Uterus (tissue), 4 donors: ENCODE measurements around the gene LTBP2. TPM values are rescaled to one million over a fixed set of nuclear protein-coding genes. Genes with fewer than 3 reads are reported as not detected.
A peak's percentile ranks its signal among the peaks of the same experiment; 100 is the strongest.

Experiments used
- DNase-seq, 2 donors: peaks; one replicate each; pipeline ENCODE4 v3.0.0-alpha.2; 2019 to 2020
- H3K27ac ChIP-seq, 2 donors: fragments of 200-600 bp; sonication (generic); 1 replicate in 1 of 2; 2 replicates in 1 of 2; pipeline ENCODE4 v1.5.1; 2016 to 2018
- H3K27me3 ChIP-seq, 2 donors: fragments of 200-600 bp; sonication (generic); one replicate each; pipeline ENCODE4 v1.5.1; 2018 to 2019; ENCODE audit warnings: control low read depth in 1 of 2
- H3K36me3 ChIP-seq, 2 donors: fragments of 200-600 bp; sonication (generic); one replicate each; pipeline ENCODE4 v1.5.1; 2019; ENCODE audit warnings: control low read depth in 1 of 2
- H3K4me1 ChIP-seq, 2 donors: fragments of 200-600 bp; sonication (generic); one replicate each; pipeline ENCODE4 v1.5.1; 2018 to 2019; ENCODE audit warnings: control low read depth in 1 of 2
- H3K4me3 ChIP-seq, 2 donors: fragments of 200-600 bp; sonication (generic); 1 replicate in 1 of 2; 2 replicates in 1 of 2; pipeline ENCODE4 v1.5.1; 2018 to 2019; ENCODE audit warnings: mild to moderate bottlenecking in 1 of 2
- H3K9me3 ChIP-seq, 2 donors: fragments of 200-600 bp; sonication (generic); one replicate each; pipeline ENCODE4 v1.5.1; 2019; ENCODE audit warnings: control low read depth in 1 of 2
- POLR2A ChIP-seq, 2 donors: fragments of 450-650 bp; IDR thresholded peaks; one replicate each; pipeline ENCODE4 v1.6.1; 2016; ENCODE audit warnings: antibody characterized with exemption in 2 of 2, mild to moderate bottlenecking in 1 of 2, moderate library complexity in 1 of 2
- intact Hi-C: fragments of 100-400 bp; cut with DNase I; formaldehyde crosslinking; loops from one replicate; pipeline ENCODE4 v1.15.1; 2023; ENCODE audit warnings: low total_unique reads
- total RNA-seq, 4 donors: library from RNA; depleted of rRNA in 3 of 4; stranded (reverse); fragments of >200 nt in 3 of 4; gene quantifications; one replicate each; pipeline versions ENCODE4 v1.1.0 to v1.2.4, GENCODE V29; 2014 to 2023
- TF ChIP-seq, protein P1 (sequence below), 4 experiments: fragments of 200-600 bp in 2 of 4; fragments of 450-650 bp in 2 of 4; sonication (generic) in 2 of 4; IDR thresholded peaks; one replicate each; pipeline ENCODE4 v1.5.1; 2016 to 2019; ENCODE audit warnings: antibody characterized with exemption in 4 of 4, mild to moderate bottlenecking in 2 of 4, moderate library complexity in 1 of 4
- donor health status: DM: yes; HTN: yes; CAD: no.

LTBP2 gene
- total RNA-seq, 4 donors from 2014 or later = 18.8 to 70.6 (median 35.1) TPM

DNA sequence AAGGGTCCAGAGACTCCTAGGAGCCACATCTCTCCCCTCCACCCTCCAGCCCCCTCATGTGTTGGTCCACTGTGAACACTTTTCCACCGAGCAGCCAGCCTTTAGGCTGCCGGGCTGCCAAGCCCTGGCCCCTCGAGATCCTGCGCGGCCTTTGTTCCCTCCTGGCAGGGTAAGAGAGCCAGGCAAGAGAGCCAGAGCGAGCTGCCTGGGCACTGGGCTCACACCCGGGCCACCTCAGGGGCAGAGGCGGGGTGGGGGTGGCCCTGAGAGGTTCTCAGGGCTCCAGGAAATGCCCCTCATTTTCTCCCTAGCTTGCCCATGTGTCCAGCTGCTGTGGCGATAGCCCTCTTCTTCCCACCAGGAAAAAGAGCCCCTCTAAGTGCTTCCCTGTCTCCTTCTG, 44.8 kb downstream of the LTBP2 start:
- intact Hi-C loops = no loop called here
- Histone ChIP-seq H3K27ac (peak overlapping the region; percentile 88 to 93), H3K9me3 (no peaks in the 10 kb centered on the region), H3K27me3 (no peaks in the 10 kb centered on the region), H3K4me3 (no peak overlapping the region), H3K36me3 (no peaks in the 10 kb centered on the region), H3K4me1 (peaks cover 0 to 5% of the 10 kb centered on the region in 2 donors)
- TF ChIP-seq, protein P1, sequence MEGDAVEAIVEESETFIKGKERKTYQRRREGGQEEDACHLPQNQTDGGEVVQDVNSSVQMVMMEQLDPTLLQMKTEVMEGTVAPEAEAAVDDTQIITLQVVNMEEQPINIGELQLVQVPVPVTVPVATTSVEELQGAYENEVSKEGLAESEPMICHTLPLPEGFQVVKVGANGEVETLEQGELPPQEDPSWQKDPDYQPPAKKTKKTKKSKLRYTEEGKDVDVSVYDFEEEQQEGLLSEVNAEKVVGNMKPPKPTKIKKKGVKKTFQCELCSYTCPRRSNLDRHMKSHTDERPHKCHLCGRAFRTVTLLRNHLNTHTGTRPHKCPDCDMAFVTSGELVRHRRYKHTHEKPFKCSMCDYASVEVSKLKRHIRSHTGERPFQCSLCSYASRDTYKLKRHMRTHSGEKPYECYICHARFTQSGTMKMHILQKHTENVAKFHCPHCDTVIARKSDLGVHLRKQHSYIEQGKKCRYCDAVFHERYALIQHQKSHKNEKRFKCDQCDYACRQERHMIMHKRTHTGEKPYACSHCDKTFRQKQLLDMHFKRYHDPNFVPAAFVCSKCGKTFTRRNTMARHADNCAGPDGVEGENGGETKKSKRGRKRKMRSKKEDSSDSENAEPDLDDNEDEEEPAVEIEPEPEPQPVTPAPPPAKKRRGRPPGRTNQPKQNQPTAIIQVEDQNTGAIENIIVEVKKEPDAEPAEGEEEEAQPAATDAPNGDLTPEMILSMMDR (IDR thresholded peaks at IDR 0.05) = no peak
- TF ChIP-seq POLR2A (IDR thresholded peaks at IDR 0.05) = no peak
- no peak for DNase-seq

DNA sequence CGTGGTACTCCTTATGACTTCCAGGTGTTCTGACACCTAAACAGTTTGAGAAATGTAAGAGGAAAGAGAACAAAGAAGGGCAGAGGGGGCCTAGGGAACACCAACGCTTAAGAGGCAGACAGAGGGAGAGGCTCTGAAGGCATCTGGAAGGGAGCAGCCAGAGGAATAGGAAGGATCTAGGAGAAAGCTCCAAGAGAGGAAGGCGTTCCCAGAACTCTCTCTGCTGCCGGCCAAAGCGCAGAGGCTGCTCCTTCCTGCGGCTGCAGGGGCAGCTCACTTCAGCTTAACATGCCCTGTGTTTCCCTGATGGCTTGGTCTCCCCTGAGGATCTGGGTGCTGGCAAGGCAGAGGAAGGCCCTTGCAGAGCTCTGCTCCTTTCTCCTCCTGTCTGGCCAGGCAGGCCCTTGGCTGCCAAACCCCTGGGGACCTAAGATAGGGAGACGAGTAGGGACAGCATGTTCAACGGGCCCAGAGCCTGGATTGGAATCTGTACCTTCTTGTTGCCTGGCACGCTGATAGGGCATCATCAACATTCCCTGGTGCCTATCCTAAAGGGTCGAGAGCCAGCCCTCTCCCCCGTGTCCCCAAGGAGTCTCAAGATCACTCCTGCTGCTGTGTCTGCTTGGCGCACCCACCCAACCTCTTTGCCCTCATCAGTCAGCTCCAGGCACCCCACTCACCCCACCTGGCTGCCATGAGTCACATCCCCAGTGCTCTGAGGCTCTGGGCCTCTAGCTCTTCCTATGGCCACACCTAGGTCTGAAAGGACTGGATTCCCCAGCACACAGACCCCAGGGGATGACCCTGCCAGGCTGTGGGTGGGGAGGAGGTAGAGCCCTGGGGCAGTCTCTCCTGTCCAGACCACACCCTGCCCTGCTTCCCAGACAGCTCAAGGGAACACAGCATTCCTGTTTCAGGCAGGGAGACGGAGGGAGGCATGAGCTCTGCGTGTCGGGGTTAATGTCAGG, 45.6 kb downstream of the LTBP2 start:
- H3K27ac ChIP-seq = peak overlapping the region; percentile 88 to 93
- no peaks in the 10 kb centered on the region for H3K36me3 ChIP-seq
- H3K4me3 ChIP-seq = no peak overlapping the region
- intact Hi-C loops = no loop called here
- peaks cover 0 to 5% of the 10 kb centered on the region in 2 donors for H3K4me1 ChIP-seq
- H3K27me3 ChIP-seq = no peaks in the 10 kb centered on the region
- no peaks in the 10 kb centered on the region for H3K9me3 ChIP-seq
- TF ChIP-seq POLR2A (IDR thresholded peaks at IDR 0.05) = no peak
- TF ChIP-seq, protein P1 (IDR thresholded peaks at IDR 0.05) = no peak
- DNase-seq = no peak

DNA sequence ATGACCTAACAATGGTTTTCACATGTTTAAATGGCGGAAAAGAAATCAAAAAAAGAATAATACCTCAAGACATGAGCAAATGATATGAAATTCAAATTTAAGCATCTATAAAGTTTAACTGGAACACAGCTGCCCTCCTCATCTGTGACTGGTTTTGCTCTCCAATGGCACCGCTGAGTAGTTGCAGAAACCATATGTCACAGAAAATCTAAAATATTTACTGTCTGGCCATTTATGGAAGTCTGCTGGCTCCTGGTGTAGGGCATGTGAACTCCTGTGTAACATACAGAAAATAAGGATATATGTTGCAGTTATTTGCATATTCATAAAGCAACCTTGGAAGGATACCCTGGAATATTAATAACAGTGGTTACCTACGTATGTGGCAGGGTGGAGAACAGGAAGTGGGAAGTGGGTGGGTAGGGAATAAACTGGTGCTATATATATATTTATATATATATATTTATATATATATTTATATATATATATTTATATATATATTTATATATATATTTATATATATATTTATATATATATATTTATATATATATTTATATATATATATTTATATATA, 48.4 kb downstream of the LTBP2 start:
- peak overlapping the region; percentile 3 to 46 for H3K27ac ChIP-seq
- H3K27me3 ChIP-seq = no peaks in the 10 kb centered on the region
- no peaks in the 10 kb centered on the region for H3K36me3 ChIP-seq
- H3K4me1 ChIP-seq = peaks cover 0 to 5% of the 10 kb centered on the region in 2 donors
- H3K9me3 ChIP-seq = no peaks in the 10 kb centered on the region
- H3K4me3 ChIP-seq = no peak overlapping the region
- no peak for DNase-seq
- intact Hi-C loops = no loop called here
- TF ChIP-seq, protein P1 (IDR thresholded peaks at IDR 0.05) = no peak
- no peak for TF ChIP-seq POLR2A (IDR thresholded peaks at IDR 0.05)

DNA sequence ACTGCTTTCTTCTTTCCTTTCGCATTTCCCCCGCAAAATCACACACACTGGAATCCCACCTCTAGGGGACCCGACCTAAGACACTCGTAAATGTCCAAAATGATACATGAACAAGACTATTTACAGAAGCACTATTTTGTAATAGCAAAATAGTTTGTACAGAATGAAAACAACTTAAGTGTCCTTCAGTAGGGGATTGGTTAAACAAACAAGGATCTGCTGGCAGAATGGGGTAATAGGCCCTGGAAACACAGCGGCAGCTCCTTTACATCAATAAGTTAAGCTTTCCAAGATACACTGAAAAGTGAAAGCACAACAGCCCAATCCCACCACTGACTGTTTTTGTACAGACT, 48.8 kb downstream of the LTBP2 start:
- intact Hi-C loops = no loop called here
- Histone ChIP-seq H3K36me3 (no peaks in the 10 kb centered on the region), H3K4me1 (peaks cover 0 to under 1% of the 10 kb centered on the region in 2 donors), H3K9me3 (no peaks in the 10 kb centered on the region), H3K4me3 (no peak overlapping the region), H3K27ac (peak overlapping the region; percentile 3 to 46), H3K27me3 (no peaks in the 10 kb centered on the region)
- DNase-seq = no peak
- TF ChIP-seq, protein P1 (IDR thresholded peaks at IDR 0.05) = no peak
- no peak for TF ChIP-seq POLR2A (IDR thresholded peaks at IDR 0.05)
